Esophagus muscularis mucosa (tissue), 4 donors: ENCODE data around the gene SLC25A2. TPM values are rescaled to one million over a fixed set of nuclear protein-coding genes. Genes with fewer than 3 reads are reported as not detected.
"Not testable (repeated sequence)": the region's sequence is repeated elsewhere in the genome, so short reads cannot be mapped to it uniquely, and the experiment has no call there.

Experiments used
- DNase-seq: peaks from one replicate; pipeline ENCODE4 v3.0.0-alpha.2; 2017; ENCODE audit errors: extremely low spot score
- H3K27ac ChIP-seq, 4 donors: fragments of 200-600 bp; sonication (generic); replicated peaks in 1 of 4; 1 replicate in 3 of 4; 2 replicates in 1 of 4; pipeline ENCODE4 v1.5.1; 2016 to 2019; ENCODE audit warnings: mild to moderate bottlenecking in 1 of 4
- H3K27me3 ChIP-seq, 4 donors: fragments of 200-600 bp; sonication (generic); one replicate each; pipeline versions ENCODE4 v1.5.1 to v1.6.0; 2016 to 2019
- H3K36me3 ChIP-seq, 4 donors: fragments of 200-600 bp; sonication (generic); one replicate each; pipeline ENCODE4 v1.5.1; 2016 to 2019
- H3K4me1 ChIP-seq, 4 donors: fragments of 200-600 bp; sonication (generic); one replicate each; pipeline ENCODE4 v1.5.1; 2016 to 2019
- H3K4me3 ChIP-seq, 4 donors: fragments of 200-600 bp; sonication (generic); 1 replicate in 2 of 4; 2 replicates in 2 of 4; pipeline ENCODE4 v1.5.1; 2016 to 2019; ENCODE audit warnings: mild to moderate bottlenecking in 4 of 4, moderate library complexity in 1 of 4
- H3K9me3 ChIP-seq, 4 donors: fragments of 200-600 bp; sonication (generic); 1 replicate in 3 of 4; 2 replicates in 1 of 4; pipeline ENCODE4 v1.5.1; 2016 to 2019
- EP300 ChIP-seq: sonication (generic); formaldehyde crosslinking; IDR thresholded peaks from one replicate; pipeline ENCODE4 v1.6.1; 2017; ENCODE audit warnings: antibody characterized with exemption
- POLR2A ChIP-seq: fragments of 450-650 bp; IDR thresholded peaks from one replicate; pipeline ENCODE4 v1.6.1; 2017; ENCODE audit warnings: antibody characterized with exemption, moderate library complexity, mild to moderate bottlenecking, low read depth
- POLR2AphosphoS5 ChIP-seq, 2 donors: sonication (generic); formaldehyde crosslinking; IDR thresholded peaks; one replicate each; pipeline ENCODE4 v1.6.1; 2017; ENCODE audit warnings: antibody characterized with exemption in 2 of 2
- WGBS: methylation state at CpG from one replicate; pipeline ENCODE4 v1.1.5; 2018; 5-methylcytosine and 5-hydroxymethylcytosine counted together
- intact Hi-C: fragments of 100-400 bp; cut with DNase I; formaldehyde crosslinking; loops from one replicate; pipeline ENCODE4 v1.15.1; 2023
- total RNA-seq, 4 donors: library from RNA; depleted of rRNA; stranded (reverse); fragments of >200 nt; gene quantifications; one replicate each; pipeline versions ENCODE4 v1.1.0 to v1.2.1, GENCODE V29; 2016
- TF ChIP-seq, protein P1 (sequence below), 3 experiments: fragments of 200-600 bp in 2 of 3; fragments of 450-650 bp in 1 of 3; sonication (generic) in 2 of 3; IDR thresholded peaks; one replicate each; pipeline ENCODE4 v1.5.1; 2017 to 2019; ENCODE audit warnings: antibody characterized with exemption in 3 of 3, mild to moderate bottlenecking in 2 of 3, moderate library complexity in 1 of 3

The SLC25A2 gene
- total RNA-seq, 4 donors from 2014 or later: 0.23 to 0.65 TPM; not detected in 2

DNA sequence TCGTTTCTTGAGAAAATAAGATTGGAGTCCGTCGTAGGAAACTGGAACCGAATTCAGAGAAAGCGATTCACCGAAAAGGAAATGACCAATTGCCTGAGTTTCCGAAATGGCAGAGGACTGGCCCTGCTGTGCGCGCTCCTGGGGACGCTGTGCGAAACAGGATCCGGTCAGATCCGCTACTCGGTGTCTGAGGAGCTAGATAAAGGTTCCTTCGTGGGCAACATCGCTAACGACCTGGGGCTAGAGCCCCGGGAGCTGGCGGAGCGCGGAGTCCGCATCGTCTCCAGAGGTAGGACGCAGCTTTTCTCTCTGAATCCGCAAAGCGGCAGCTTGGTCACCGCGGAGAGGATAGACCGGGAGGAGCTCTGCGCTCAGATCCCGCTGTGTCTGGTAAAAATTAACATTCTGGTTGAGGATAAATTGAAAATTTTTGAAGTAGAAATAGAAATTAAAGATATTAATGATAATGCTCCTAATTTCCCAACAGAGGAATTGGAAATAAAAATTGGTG, 40.2 kb upstream of the SLC25A2 start:
- peaks cover 0 to 54% (median 0%) of the 10 kb centered on the region in 4 donors for H3K27me3 ChIP-seq
- H3K4me3 ChIP-seq: peak overlapping the region; percentile 26 to 30 (median 29)
- H3K36me3 ChIP-seq: no peaks in the 10 kb centered on the region
- WGBS: 23% methylated on average over 31 of the region's 31 CpGs
- DNase-seq: no peak
- H3K4me1 ChIP-seq: no peaks in the 10 kb centered on the region
- TF ChIP-seq, protein P1, sequence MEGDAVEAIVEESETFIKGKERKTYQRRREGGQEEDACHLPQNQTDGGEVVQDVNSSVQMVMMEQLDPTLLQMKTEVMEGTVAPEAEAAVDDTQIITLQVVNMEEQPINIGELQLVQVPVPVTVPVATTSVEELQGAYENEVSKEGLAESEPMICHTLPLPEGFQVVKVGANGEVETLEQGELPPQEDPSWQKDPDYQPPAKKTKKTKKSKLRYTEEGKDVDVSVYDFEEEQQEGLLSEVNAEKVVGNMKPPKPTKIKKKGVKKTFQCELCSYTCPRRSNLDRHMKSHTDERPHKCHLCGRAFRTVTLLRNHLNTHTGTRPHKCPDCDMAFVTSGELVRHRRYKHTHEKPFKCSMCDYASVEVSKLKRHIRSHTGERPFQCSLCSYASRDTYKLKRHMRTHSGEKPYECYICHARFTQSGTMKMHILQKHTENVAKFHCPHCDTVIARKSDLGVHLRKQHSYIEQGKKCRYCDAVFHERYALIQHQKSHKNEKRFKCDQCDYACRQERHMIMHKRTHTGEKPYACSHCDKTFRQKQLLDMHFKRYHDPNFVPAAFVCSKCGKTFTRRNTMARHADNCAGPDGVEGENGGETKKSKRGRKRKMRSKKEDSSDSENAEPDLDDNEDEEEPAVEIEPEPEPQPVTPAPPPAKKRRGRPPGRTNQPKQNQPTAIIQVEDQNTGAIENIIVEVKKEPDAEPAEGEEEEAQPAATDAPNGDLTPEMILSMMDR (IDR thresholded peaks at IDR 0.05): no peak
- TF ChIP-seq POLR2AphosphoS5 (IDR thresholded peaks at IDR 0.05) (no peak), EP300 (no peak), POLR2A (no peak)
- H3K9me3 ChIP-seq: peaks cover 0 to 98% (median 81%) of the 10 kb centered on the region in 4 donors
- intact Hi-C loops: no loop called here
- no peak overlapping the region for H3K27ac ChIP-seq

DNA sequence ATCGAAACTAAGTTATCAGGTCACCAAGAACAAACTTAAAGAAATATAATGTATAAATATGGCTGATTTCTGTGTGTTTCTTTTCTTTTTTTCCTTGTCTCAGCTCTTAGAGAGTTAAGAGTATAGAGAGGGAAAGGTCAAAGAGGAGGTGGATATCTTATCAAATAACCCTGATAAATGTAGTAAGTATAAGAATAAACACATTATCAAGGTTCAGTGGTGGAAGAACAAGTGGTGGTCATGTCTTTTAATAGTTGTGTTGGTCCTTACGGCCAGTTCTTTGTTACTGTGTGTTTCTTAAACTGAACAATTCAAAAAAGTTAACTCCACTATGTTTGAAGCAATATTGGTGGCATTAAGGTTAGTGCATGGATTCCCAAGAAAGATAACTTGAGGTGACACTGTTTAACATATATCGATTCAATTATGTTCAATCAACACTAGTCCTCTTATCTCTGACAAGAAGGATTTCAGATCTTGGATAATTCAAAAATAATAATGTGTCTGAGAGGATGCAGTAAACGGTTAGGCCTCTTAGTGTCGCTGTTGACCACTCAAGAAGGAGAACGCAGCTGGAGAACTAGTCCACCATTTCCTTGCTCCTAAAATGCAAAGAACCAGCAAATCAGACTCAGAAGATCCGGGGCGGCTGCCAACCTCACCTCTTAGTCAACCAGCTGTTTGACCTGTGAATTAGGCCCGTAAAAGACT, 39.5 kb upstream of the SLC25A2 start, which contains the start of gene PCDHGA3:
PCDHGA3 (plus strand) TSS at position 588 of the 711 bp plus-strand sequence. CDS start 205 bp downstream, outside the sequence.
- H3K36me3 ChIP-seq: no peaks in the 10 kb centered on the region
- no peak for DNase-seq
- H3K27me3 ChIP-seq: peaks cover 0 to 60% (median 0%) of the 10 kb centered on the region in 4 donors
- intact Hi-C loops: no loop called here
- no peaks in the 10 kb centered on the region for H3K4me1 ChIP-seq
- WGBS: 28% methylated on average over 9 of the region's 9 CpGs
- H3K4me3 ChIP-seq: peak within 1 kb of the TSS; percentile 26 to 30 (median 29)
- peaks cover 0 to 100% (median 81%) of the 10 kb centered on the region in 4 donors for H3K9me3 ChIP-seq
- H3K27ac ChIP-seq: no peak within 1 kb of the TSS
- TF ChIP-seq POLR2AphosphoS5 (IDR thresholded peaks at IDR 0.05): no peak
- TF ChIP-seq, protein P1 (IDR thresholded peaks at IDR 0.05): peak in 1 of 3 experiments; percentile 15

DNA sequence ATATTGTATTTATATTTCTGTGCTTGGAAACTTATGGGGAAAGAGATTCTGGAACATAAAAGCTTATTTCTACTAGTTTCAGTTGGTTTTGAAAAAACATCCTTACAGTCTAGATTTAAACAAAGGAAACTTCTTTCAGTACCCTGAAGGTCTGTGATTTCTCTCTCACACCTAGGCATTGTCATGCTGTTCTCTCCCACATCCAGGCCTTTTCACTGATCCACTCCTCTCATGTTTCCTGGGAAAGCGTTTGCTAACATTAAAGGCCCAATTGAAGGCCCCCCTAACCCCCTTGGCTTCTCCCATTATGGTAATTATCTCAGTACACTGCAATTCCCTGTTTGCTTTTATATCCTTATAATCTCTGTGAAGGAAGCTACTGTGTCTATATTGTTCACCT, 38.9 kb upstream of the SLC25A2 start:
- 47% methylated on average over 1 of the region's 1 CpG for WGBS
- Histone ChIP-seq H3K27ac (no peak overlapping the region), H3K36me3 (no peaks in the 10 kb centered on the region), H3K9me3 (peaks cover 0 to 100% (median 84%) of the 10 kb centered on the region in 4 donors), H3K4me1 (no peaks in the 10 kb centered on the region), H3K27me3 (peaks cover 0 to 67% (median 0%) of the 10 kb centered on the region in 4 donors), H3K4me3 (no peak overlapping the region)
- TF ChIP-seq POLR2AphosphoS5 (IDR thresholded peaks at IDR 0.05) (no peak), POLR2A (no peak), EP300 (no peak)
- TF ChIP-seq, protein P1 (IDR thresholded peaks at IDR 0.05): no peak
- intact Hi-C loops: no loop called here
- DNase-seq: no peak

DNA sequence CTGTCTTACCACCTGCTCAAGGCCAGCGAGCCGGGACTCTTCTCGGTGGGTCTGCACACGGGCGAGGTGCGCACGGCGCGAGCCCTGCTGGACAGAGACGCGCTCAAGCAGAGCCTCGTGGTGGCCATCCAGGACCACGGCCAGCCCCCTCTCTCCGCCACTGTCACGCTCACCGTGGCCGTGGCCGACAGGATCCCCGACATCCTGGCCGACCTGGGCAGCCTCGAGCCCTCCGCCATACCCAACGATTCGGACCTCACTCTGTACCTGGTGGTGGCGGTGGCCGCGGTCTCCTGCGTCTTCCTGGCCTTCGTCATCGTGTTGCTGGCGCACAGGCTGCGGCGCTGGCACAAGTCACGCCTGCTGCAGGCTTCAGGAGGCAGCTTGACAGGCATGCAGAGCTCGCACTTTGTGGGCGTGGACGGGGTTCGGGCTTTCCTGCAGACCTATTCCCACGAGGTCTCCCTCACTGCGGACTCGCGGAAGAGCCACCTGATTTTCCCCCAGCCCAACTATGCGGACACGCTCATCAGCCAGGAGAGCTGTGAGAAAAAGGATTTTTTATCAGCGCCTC, 37.0 kb upstream of the SLC25A2 start:
- Histone ChIP-seq H3K9me3 (peaks cover 0 to 100% (median 85%) of the 10 kb centered on the region in 4 donors), H3K27me3 (peaks cover 0 to 61% (median 0%) of the 10 kb centered on the region in 4 donors)
- H3K4me3 ChIP-seq, intact Hi-C loops, H3K36me3 ChIP-seq, H3K4me1 ChIP-seq, DNase-seq, H3K27ac ChIP-seq: not testable (repeated sequence)
- WGBS: 63% methylated on average over 1 of the region's 45 CpGs

DNA sequence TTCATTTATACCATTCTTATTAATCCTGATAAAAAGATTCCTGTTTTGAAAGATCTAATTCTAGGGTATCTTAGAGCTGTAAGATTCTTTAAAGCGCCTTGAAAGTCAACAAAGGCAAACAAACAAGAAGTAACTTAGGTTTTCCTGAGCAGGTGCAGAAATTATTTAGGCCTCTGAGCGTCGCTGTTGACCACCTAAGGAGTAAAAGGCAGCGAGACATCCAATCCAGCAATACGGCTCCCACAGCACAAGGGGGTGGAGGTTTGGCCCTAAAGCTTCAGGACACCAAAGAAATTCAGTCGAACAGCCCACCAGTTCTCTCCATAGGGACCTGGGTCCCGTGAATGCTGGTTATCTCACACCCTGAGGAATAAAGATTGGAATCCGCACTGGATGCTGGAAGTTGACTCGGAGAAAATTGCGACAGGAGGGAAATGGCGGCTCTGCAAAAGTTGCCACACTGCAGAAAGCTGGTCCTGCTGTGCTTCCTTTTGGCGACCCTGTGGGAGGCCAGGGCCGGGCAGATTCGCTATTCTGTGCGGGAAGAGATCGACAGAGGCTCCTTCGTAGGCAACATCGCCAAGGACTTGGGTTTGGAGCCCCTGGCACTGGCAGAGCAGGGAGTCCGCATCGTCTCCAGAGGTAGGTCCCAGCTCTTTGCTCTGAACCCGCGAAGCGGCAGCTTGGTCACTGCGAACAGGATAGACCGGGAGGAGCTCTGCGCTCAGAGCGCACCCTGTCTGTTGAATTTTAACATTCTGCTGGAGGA, 34.9 kb upstream of the SLC25A2 start, which contains the start of gene PCDHGA2:
PCDHGA2 (plus strand) TSS at position 223 of the 769 bp plus-strand sequence.
- no peak for TF ChIP-seq POLR2AphosphoS5 (IDR thresholded peaks at IDR 0.05)
- TF ChIP-seq, protein P1 (IDR thresholded peaks at IDR 0.05): peak; percentile 19 to 33 (median 24)
- no peaks in the 10 kb centered on the region for H3K4me1 ChIP-seq
- intact Hi-C loops: no loop called here
- no peak within 1 kb of the TSS for H3K27ac ChIP-seq
- WGBS: 5% methylated on average over 19 of the region's 27 CpGs
- H3K36me3 ChIP-seq: no peaks in the 10 kb centered on the region
- peaks cover 0 to 53% (median 0%) of the 10 kb centered on the region in 4 donors for H3K27me3 ChIP-seq
- H3K9me3 ChIP-seq: peaks cover 0 to 99% (median 83%) of the 10 kb centered on the region in 4 donors
- peak within 1 kb of the TSS; percentile 30 to 45 (median 34) for H3K4me3 ChIP-seq
- DNase-seq: no peak

DNA sequence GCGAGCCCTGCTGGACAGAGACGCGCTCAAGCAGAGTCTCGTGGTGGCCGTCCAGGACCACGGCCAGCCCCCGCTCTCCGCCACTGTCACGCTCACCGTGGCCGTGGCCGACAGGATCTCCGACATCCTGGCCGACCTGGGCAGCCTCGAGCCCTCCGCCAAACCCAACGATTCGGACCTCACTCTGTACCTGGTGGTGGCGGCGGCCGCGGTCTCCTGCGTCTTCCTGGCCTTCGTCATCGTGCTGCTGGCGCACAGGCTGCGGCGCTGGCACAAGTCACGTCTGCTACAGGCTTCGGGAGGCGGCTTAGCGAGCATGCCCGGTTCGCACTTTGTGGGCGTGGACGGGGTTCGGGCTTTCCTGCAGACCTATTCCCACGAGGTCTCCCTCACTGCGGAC, 28.7 kb upstream of the SLC25A2 start:
- intact Hi-C loops, DNase-seq, H3K4me1 ChIP-seq, H3K27ac ChIP-seq, H3K36me3 ChIP-seq, H3K4me3 ChIP-seq: not testable (repeated sequence)
- peaks cover 0 to 37% (median 0%) of the 10 kb centered on the region in 4 donors for H3K27me3 ChIP-seq
- 29% methylated on average over 2 of the region's 39 CpGs for WGBS
- H3K9me3 ChIP-seq: peaks cover 0 to 97% (median 91%) of the 10 kb centered on the region in 4 donors
